ENCODE results near the gene CTXN3. TPM values are rescaled to one million over a fixed set of nuclear protein-coding genes. Genes with fewer than 3 reads are reported as not detected.

The CTXN3 gene
- total RNA-seq, 2 donors from 2014 or later: not detected

GRCh38 chr5:127680595-127680994, 31.7 kb downstream of the CTXN3 start:
- no peak for DNase-seq (ENCODE audit: low spot score)
- Histone ChIP-seq H3K27ac (no peak overlapping the region), H3K36me3 (no peaks in the 10 kb centered on the region), H3K27me3 (no peaks in the 10 kb centered on the region), H3K4me3 (no peak overlapping the region), H3K4me1 (no peaks in the 10 kb centered on the region), H3K9me3 (no peaks in the 10 kb centered on the region)
- TF ChIP-seq CTCF (IDR thresholded peaks at IDR 0.05): no peak

GRCh38 chr5:127683008-127683407, 34.1 kb downstream of the CTXN3 start:
- no peak for DNase-seq (ENCODE audit: low spot score)
- Histone ChIP-seq H3K27ac (no peak overlapping the region), H3K36me3 (no peaks in the 10 kb centered on the region), H3K27me3 (no peaks in the 10 kb centered on the region), H3K4me1 (peaks cover 0 to 4% of the 10 kb centered on the region in 2 donors), H3K4me3 (no peak overlapping the region), H3K9me3 (no peaks in the 10 kb centered on the region)
- TF ChIP-seq CTCF (IDR thresholded peaks at IDR 0.05): no peak

- no peak for DNase-seq (ENCODE audit: low spot score)
- Histone ChIP-seq H3K9me3 (no peaks in the 10 kb centered on the region), H3K27me3 (no peaks in the 10 kb centered on the region), H3K4me1 (peaks cover 0 to 4% of the 10 kb centered on the region in 2 donors), H3K27ac (no peak overlapping the region), H3K36me3 (no peaks in the 10 kb centered on the region), H3K4me3 (no peak overlapping the region)
- no peak for TF ChIP-seq CTCF (IDR thresholded peaks at IDR 0.05)
Observed at GRCh38 chr5:127684726-127685467, 36.0 kb downstream of the CTXN3 start.

- no peaks in the 10 kb centered on the region for H3K27me3 ChIP-seq
- no peak overlapping the region for H3K27ac ChIP-seq
- H3K4me3 ChIP-seq: no peak overlapping the region
- no peak for TF ChIP-seq CTCF (IDR thresholded peaks at IDR 0.05)
- DNase-seq (ENCODE audit: low spot score): no peak
- H3K4me1 ChIP-seq: peaks cover 0 to 4% of the 10 kb centered on the region in 2 donors
- H3K9me3 ChIP-seq: no peaks in the 10 kb centered on the region
- no peaks in the 10 kb centered on the region for H3K36me3 ChIP-seq
Observed at GRCh38 chr5:127685662-127686061, 36.8 kb downstream of the CTXN3 start.

- Histone ChIP-seq H3K9me3 (no peaks in the 10 kb centered on the region), H3K27ac (no peak overlapping the region), H3K4me1 (peaks cover 0 to 4% of the 10 kb centered on the region in 2 donors), H3K27me3 (no peaks in the 10 kb centered on the region), H3K36me3 (no peaks in the 10 kb centered on the region), H3K4me3 (no peak overlapping the region)
- DNase-seq (ENCODE audit: low spot score): no peak
- TF ChIP-seq CTCF (IDR thresholded peaks at IDR 0.05): no peak
Observed at GRCh38 chr5:127686424-127686823, 37.5 kb downstream of the CTXN3 start.
